Dermis blood vessel endothelial cell (primary cell): ENCODE results near the gene DRC7. TPM values are rescaled to one million over a fixed set of nuclear protein-coding genes. Genes with fewer than 3 reads are reported as not detected.
"Not testable (repeated sequence)": the region's sequence is repeated elsewhere in the genome, so short reads cannot be mapped to it uniquely, and the experiment has no call there.

Experiments
- DNase-seq: peaks from one replicate; pipeline ENCODE4 v3.0.0; 2010
- total RNA-seq: library from RNA; depleted of rRNA; stranded (reverse); fragments of >200 nt; gene quantifications from 2 replicates; pipeline ENCODE4 v1.2.3, GENCODE V29; 2014

Gene DRC7
- total RNA-seq, 1 donor from 2014 or later = not detected

DNA sequence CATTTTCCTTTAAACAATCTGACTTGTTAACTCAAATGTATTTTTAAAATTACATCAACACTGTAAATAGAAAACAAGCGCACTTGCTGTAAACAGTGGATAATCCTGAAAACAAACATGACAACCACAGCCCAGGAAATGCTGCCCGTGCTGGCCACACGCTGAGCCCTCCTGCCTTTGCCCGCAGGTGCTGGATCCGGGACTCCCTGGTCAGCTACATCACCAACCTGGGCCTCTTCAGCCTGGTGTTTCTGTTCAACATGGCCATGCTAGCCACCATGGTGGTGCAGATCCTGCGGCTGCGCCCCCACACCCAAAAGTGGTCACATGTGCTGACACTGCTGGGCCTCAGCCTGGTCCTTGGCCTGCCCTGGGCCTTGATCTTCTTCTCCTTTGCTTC lies 33.1 kb upstream of the DRC7 start:
- no peak for DNase-seq

DNA sequence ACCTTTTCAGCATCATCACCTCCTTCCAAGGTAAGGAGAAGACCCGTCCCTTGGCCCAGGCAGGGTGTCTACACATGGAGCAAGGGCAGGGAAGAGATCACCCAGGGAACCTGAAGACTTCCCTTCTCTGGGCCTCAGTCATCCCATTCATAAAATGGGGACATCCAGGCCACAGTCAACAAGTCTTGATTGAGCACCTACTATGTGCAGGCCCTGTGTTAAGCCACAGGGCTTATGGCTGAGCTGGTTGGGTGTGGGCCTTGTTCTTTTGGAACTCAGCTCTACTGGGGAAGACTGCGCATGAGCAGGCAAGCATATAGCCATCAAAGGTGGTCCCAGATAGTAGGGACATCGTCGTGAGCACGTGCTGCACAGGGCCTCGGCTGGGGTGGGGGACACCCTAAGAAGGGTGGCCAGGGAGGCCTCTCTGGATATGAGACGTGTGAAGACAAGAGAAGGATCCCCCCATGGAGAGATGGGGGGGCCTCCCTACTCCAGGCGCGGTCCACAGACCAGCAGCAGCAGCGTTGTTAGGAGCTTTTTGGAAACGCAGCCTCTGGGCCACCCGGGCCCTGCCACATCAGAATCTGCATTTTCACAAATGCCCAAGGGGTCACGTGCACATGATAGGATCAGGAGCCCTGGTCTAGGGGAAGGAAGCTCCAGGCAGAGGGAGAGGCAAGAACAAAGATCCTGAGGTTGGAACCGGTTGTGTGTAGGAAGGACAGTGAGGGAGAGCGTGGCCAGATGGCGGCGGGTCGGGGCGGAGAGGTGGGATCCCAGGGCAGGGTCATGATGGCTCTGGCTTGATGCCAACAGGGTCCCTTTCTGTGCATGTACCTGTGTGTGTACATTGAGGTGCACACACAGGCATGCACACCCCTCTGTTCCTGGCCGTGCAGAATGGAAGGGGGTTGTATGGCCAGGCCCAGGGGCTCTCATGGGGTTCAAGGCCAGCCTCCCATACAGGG lies 32.4 kb upstream of the DRC7 start:
- no peak for DNase-seq

GRCh38 chr16:57663436-57663835 lies 31.2 kb upstream of the DRC7 start:
- DNase-seq = no peak

DNA sequence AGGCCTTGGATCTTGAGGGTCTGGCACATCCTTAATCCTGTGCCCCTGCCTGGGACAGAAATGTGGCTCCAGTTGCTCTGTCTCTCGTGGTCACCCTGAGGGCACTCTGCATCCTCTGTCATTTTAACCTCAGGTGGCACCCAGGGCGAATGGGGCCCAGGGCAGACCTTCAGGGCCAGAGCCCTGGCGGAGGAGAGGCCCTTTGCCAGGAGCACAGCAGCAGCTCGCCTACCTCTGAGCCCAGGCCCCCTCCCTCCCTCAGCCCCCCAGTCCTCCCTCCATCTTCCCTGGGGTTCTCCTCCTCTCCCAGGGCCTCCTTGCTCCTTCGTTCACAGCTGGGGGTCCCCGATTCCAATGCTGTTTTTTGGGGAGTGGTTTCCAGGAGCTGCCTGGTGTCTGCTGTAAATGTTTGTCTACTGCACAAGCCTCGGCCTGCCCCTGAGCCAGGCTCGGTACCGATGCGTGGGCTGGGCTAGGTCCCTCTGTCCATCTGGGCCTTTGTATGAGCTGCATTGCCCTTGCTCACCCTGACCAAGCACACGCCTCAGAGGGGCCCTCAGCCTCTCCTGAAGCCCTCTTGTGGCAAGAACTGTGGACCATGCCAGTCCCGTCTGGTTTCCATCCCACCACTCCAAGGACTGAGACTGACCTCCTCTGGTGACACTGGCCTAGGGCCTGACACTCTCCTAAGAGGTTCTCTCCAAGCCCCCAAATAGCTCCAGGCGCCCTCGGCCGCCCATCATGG lies 30.5 kb upstream of the DRC7 start:
- no peak for DNase-seq

- DNase-seq = no peak
Measured at GRCh38 chr16:57664662-57665025, 30.0 kb upstream of the DRC7 start.

DNA sequence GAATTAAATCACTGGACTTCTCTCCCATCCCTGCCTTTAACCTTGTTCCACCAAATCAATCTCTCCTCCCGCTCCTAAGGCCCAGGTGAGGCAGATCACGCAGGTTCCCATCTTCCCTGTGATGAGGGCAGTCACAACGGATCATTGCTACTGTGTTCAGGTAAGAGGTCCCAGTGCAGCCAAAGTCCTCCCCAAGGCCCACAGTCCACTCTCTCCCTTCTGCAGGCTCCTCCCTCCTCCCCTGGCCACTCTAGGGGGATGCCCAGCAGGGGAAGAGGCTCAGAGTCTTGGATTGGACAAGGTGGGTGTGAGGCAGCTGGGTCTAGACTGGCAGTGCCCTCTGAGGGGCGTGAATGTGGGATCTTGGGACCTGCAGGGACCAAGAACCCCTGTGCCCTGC lies 29.1 kb upstream of the DRC7 start:
- DNase-seq = no peak

- no peak for DNase-seq
Measured at GRCh38 chr16:57666353-57667047, 28.1 kb upstream of the DRC7 start.

GRCh38 chr16:57667048-57667525 lies 27.5 kb upstream of the DRC7 start:
- no peak for DNase-seq

DNA sequence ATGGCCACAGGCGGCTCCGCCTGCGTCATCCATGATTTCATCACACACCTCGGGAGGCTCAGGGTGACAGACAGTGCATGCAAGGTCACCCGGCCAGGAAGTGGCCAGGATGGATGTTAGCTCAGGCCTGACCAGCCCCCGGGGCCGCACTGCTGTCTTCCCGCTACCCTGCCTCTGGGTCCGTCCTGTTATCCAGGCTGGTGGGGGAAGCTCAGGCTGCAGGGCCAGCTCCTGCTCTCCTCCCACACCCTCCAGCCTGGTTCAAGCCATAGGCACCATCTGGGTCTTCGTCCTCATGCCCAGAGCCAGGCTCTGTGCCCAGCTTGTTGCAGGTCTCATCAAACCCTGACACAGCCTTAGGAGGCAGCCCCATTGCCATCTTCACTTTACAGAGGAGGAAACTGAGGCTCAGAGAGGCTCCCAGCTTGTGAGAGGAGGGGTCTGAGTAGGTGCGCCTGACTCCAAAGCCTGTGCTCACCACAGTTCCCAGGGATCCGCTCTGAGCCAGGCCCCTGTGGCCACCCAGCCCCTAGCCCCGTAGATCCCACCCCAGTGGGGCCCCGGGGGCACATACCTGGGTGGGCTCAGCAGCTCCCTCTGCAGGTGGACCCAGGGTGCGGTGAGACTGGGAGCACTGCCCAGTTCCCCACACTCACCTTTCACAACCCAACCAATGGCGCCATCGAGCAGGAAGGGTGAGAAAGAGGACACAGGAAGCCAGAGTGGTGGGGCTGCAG lies 26.9 kb upstream of the DRC7 start:
- DNase-seq = no peak

DNA sequence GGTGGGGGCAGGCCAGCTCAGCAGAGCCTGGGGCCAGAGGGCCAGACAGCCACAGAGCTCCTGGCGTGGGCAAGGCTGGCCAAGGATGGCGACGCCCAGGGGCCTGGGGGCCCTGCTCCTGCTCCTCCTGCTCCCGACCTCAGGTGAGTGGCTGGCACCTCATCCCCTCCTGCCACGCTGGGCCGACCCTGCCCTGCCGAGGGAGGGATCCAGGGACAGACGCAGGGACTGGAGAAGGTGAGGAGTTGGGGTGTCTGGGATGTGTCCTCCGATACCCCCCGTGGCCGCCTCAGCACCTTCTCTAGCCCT lies 26.4 kb upstream of the DRC7 start, which contains the start of gene ADGRG3:
Gene ADGRG3, plus strand, starts transcription at position 44 of the 309 bp plus-strand sequence. Its CDS starts 42 bp downstream, at position 86.
- DNase-seq = no peak

GRCh38 chr16:57668630-57669475 lies 25.8 kb upstream of the DRC7 start:
- DNase-seq = no peak

GRCh38 chr16:57669476-57670162 lies 25.0 kb upstream of the DRC7 start:
- no peak for DNase-seq

GRCh38 chr16:57670196-57670595 lies 24.4 kb upstream of the DRC7 start:
- DNase-seq = no peak

DNA sequence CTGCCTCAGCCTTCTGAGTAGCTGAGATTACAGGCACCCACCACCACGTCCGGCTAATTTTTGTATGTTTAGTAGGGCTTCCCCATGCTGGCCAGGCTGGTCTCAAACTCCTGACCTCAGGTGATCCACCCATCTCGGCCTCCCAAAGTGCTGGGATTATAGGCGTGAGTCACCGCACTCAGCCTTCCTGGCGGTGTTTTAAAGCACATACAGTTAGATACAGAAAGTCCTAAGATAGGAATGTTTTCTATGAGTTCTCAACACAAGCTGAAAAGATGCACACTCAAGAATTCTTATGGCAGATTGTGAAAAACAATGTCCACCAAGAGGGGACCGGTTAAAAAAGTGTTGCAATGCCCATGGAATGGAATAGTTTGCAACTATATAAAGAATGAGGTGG lies 23.2 kb upstream of the DRC7 start:
- DNase-seq = not testable (repeated sequence)

- DNase-seq = no peak
Measured at GRCh38 chr16:57672416-57672815, 22.2 kb upstream of the DRC7 start.

DNA sequence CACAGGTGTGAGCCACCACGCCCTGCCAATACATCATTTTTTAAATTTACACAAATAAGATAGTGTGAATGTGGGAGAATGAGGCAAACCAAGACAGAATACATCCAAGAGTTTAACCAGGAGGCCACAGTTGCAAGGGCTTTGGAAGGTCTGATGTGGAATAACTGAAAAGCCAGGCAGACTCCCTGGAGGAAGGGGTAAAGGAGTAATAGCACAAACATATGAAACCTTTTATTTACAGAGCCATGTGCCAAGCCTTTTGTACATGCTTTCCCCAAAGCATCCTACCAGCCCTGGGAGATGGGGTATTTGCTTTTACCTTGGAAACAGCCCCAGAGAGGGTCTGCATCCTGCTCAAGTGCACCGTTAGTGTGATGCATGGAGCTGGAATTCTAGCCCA lies 21.8 kb upstream of the DRC7 start:
- no peak for DNase-seq

DNA sequence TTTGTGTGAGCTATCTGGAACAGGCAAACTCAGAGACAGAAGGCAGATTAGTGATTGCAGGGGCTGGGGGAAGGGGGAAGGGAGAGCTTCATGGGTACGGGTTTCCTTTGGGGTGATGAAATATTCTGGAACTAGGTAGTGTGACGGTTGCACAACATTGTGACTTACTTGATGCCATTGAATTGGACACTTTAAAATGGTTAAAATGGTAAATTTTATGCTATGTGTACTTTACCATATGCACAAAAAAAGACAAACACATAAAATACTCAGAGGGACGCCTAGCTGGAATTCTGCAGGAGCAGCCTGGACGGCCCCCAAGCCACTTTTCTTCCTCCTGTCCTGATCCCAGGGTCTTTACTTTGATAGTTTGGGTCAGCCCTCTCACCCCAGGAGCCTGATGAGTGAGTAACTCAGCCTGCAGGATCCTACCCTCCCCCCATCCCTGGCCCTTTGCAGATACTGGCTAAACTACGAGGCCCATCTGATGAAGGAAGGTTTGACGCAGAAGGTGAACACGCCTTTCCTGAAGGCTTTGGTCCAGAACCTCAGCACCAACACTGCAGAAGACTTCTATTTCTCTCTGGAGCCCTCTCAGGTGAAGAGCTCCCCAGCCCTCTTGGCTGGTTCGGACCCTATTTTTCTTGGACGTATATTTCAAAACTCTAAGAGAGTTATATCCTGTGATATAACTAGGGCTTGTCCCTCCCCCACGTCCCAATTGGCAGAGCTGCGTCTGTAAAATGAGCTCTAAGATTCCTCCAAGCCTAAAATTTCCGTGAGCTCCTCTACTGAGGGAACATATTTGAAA lies 18.7 kb upstream of the DRC7 start:
- DNase-seq = no peak

DNA sequence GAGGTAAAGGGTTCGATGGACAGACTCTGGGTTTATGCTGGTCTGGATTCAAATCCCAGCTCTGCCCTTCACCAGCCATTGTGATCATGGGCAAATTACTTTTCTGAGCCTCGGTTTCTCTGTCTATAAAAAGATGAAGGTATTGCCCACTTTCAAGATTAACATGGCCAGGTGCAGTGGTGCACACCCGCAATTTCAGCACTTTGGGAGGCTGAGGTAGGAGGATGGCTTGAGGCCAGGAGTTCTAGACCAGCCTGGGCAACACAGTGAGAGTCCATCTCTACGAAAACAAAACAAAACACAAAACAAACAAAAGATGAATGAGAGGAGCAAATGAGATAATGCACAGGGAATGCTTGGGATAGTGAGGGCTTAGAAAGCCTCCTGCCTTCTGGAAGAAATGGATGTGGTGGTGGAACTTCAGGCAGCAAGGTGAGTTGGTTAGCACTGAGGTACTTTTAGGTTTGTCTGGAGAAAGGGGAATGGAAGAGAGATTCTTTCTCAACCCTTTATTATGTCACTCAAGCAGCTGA lies 18.0 kb upstream of the DRC7 start:
- DNase-seq = no peak

- DNase-seq = no peak
Measured at GRCh38 chr16:57677622-57678369, 16.8 kb upstream of the DRC7 start.
